T-cell (primary cell): Measurements from ENCODE around the gene ABI1. TPM values are rescaled to one million over a fixed set of nuclear protein-coding genes. Genes with fewer than 3 reads are reported as not detected.

Experiments used
- ATAC-seq, 4 experiments: fragments of 200-7000 bp in 3 of 4; fragments of 150-1000 bp in 1 of 4; cut with Tn5 transposase; replicated peaks in 1 of 4; 1 replicate in 3 of 4; 2 replicates in 1 of 4; pipeline ENCODE4 v1.10.0; 2021; ENCODE audit warnings: moderate library complexity in 3 of 4, mild to moderate bottlenecking in 2 of 4, moderate number of reproducible peaks in 1 of 4
- CTCF ChIA-PET, 2 donors: fragments of 300-600 bp; sonication (Branson Sonifier 250); formaldehyde crosslinking; loops; one replicate each; lab custom pipeline; 2022; ENCODE audit warnings: antibody characterized with exemption in 2 of 2; lab: Charles Lee
- POLR2A ChIA-PET, 2 donors: fragments of 300-600 bp; sonication (Branson Sonifier 250); formaldehyde crosslinking; loops; one replicate each; lab custom pipeline; 2022; ENCODE audit warnings: antibody characterized with exemption in 2 of 2; lab: Charles Lee
- DNase-seq, 35 experiments: peaks; one replicate each; pipeline versions ENCODE4 v3.0.0 to v3.0.0-alpha.2; 2013 to 2023
- H3K27ac ChIP-seq: one replicate; pipeline ENCODE4 v1.5.1; 2013; ENCODE audit warnings: low read length
- H3K27me3 ChIP-seq, 2 experiments: replicated peaks in 1 of 2; 1 replicate in 1 of 2; 2 replicates in 1 of 2; pipeline versions ENCODE4 v1.6.1 to v1.7.0; 2013; ENCODE audit warnings: low read length in 1 of 2, mixed read lengths in 1 of 2; ENCODE audit not compliant: control insufficient read depth in 2 of 2, insufficient read depth in 2 of 2; ENCODE audit errors: extremely low read depth in 1 of 2
- H3K36me3 ChIP-seq, 2 donors: 1 replicate in 1 of 2; 2 replicates in 1 of 2; pipeline versions ENCODE4 v1.6.1 to v1.7.0; 2013; ENCODE audit warnings: low read length in 1 of 2; ENCODE audit not compliant: control insufficient read depth in 2 of 2, insufficient read depth in 1 of 2; ENCODE audit errors: extremely low read depth in 1 of 2
- H3K4me1 ChIP-seq, 2 experiments: 1 replicate in 1 of 2; 2 replicates in 1 of 2; pipeline versions ENCODE4 v1.6.1 to v1.7.0; 2013; ENCODE audit warnings: low read length in 2 of 2, mixed read lengths in 1 of 2; ENCODE audit not compliant: insufficient read depth in 2 of 2, control insufficient read depth in 1 of 2; ENCODE audit errors: extremely low read depth in 1 of 2
- H3K4me3 ChIP-seq, 2 donors: 1 replicate in 1 of 2; 2 replicates in 1 of 2; pipeline versions ENCODE4 v1.5.1 to v1.7.0; 2013; ENCODE audit warnings: mild to moderate bottlenecking in 2 of 2, low read length in 1 of 2, moderate library complexity in 1 of 2; ENCODE audit not compliant: control insufficient read depth in 1 of 2; ENCODE audit errors: extremely low read depth in 1 of 2
- H3K9me3 ChIP-seq: 2 replicates; pipeline ENCODE4 v1.7.0; 2013
- H3K27ac Mint-ChIP-seq, 2 donors: one replicate each; pipeline ENCODE4 v1.8.0; 2020 to 2021; ENCODE audit warnings: mild to moderate bottlenecking in 2 of 2, mixed read lengths in 2 of 2
- H3K27me3 Mint-ChIP-seq, 2 donors: one replicate each; pipeline ENCODE4 v1.8.0; 2021 to 2022; ENCODE audit warnings: mixed read lengths in 2 of 2
- H3K36me3 Mint-ChIP-seq: one replicate; pipeline ENCODE4 v1.8.0; 2021; ENCODE audit warnings: mixed read lengths
- H3K4me1 Mint-ChIP-seq, 3 donors: one replicate each; pipeline ENCODE4 v1.8.0; 2020 to 2022; ENCODE audit warnings: mixed read lengths in 3 of 3, mild to moderate bottlenecking in 1 of 3
- H3K4me3 Mint-ChIP-seq, 3 donors: one replicate each; pipeline ENCODE4 v1.8.0; 2020 to 2022; ENCODE audit warnings: mild to moderate bottlenecking in 3 of 3, mixed read lengths in 3 of 3, moderate library complexity in 3 of 3
- H3K9me3 Mint-ChIP-seq, 3 donors: one replicate each; pipeline ENCODE4 v1.8.0; 2020 to 2022; ENCODE audit warnings: mixed read lengths in 3 of 3
- WGBS: methylation state at CpG from one replicate; pipeline ENCODE4 v1.1.5; 2013; ENCODE audit warnings: missing lambda C conversion rate; ENCODE audit not compliant: insufficient coverage; 5-methylcytosine and 5-hydroxymethylcytosine counted together
- total RNA-seq, 35 experiments: library from RNA in 6 of 35; stranded (reverse) in 6 of 35; fragments of 120-200 nt in 1 of 35; gene quantifications; one replicate each; pipeline versions ENCODE4 v1.2.1 to v1.2.4 and lab custom pipeline; 2013 to 2026

The ABI1 gene
- total RNA-seq, 5 donors from 2014 or later (not counting 1 experiment from before 2014, with no cell fraction given): 51.9 to 78.8 (median 60.0) TPM

DNA sequence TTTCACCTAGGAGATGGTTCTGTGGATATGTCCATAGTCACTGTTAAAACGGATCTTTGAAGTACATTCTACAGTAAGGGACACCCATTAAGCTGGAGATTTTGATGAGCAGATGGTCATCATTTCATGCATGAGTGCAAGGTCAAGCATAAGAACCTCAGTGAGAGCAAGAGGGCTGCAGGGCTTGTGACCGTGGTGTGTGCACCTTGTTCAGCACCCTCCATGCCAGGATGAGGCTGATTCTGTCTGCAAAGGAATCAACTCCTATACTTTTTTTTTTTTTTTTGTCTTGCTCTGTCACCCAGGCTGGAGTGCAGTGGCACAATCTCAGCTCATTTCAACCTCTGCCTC is 145.6 kb downstream of the ABI1 start:
- Histone ChIP-seq H3K4me1 (no peaks in the 10 kb centered on the region), H3K36me3 (peaks cover 4 to 8% of the 10 kb centered on the region in 2 donors), H3K27me3 (no peaks in the 10 kb centered on the region), H3K4me3 (no peak overlapping the region), H3K27ac (no peak overlapping the region), H3K9me3 (no peaks in the 10 kb centered on the region)
- CTCF ChIA-PET: no interaction called here
- Mint-ChIP-seq H3K36me3 (peaks cover 45% of the 10 kb centered on the region), H3K4me1 (peaks cover 0 to 4% (median 3%) of the 10 kb centered on the region in 3 donors), H3K9me3 (no peaks in the 10 kb centered on the region), H3K27ac (no peak overlapping the region), H3K4me3 (no peak overlapping the region), H3K27me3 (no peaks in the 10 kb centered on the region)
- ATAC-seq (no peak), DNase-seq (no peak)
- WGBS: 100% methylated on average over 1 of the region's 2 CpGs
- POLR2A ChIA-PET: interaction anchor here in 1 of 2 donors (0.7 kb wide), 1 partner anchor 20 kb away, joined by 9 read pairs; no protein-coding TSS in a partner anchor

DNA sequence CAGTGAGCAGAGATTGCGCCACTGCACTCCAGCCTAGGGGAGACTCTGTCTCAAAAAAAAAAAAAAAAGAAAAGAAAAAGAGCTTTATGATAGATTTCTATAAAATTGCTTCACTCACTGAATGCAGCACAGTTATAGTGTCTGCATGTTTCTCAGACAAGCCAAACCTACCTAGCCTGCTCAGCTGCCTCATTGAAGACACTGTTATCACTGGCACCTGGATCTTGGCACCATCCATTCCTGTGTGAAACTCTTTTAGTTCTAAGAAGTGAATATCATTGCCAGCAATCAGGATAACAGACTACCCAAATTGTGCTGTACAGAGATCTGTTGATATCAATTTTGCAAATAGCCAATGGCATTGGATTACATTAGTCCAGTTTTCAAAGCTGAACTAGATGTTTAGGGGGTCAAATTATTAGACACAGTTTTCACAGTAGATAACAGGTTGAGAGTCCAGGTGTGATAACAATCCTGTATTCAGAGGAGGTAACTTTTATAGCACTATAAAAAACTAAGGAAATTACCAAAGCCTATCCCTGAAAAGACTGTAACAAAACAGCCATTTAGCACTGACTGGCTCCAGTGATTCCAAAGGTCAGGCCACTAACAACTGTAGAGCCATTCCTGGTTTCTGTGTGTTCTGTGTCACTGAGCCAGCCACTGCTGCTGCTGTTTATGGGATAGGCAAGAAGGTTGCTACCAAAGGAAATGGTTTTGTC is 146.2 kb downstream of the ABI1 start:
- H3K9me3 Mint-ChIP-seq: no peaks in the 10 kb centered on the region

DNA sequence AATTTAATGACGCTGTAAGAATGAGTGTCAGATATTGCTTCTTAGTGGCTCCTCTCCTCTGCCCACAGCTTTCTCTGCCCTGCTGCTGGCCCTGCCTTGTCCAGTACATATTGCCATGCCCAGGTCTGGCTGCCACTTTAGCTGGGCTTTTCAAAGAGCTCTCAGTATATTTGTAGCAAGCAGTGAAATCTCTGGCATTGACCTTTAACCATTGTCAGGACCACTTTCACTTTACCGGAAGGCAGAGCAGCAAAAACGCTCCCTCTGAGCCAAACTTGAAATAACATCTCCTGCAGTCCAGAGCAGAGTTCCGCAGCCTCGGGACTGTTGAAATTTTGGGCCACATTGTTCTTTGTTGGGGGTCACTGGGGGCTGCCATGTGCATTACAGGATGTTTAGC is 149.4 kb downstream of the ABI1 start:
- Mint-ChIP-seq H3K4me1 (peaks cover 2 to 16% (median 4%) of the 10 kb centered on the region in 3 donors), H3K27ac (no peak overlapping the region), H3K27me3 (no peaks in the 10 kb centered on the region), H3K9me3 (no peaks in the 10 kb centered on the region), H3K36me3 (peaks cover 53% of the 10 kb centered on the region), H3K4me3 (no peak overlapping the region)
- no peak for DNase-seq
- Histone ChIP-seq H3K4me1 (no peaks in the 10 kb centered on the region), H3K27me3 (no peaks in the 10 kb centered on the region), H3K27ac (no peak overlapping the region), H3K36me3 (peaks cover 9 to 25% of the 10 kb centered on the region in 2 donors), H3K9me3 (no peaks in the 10 kb centered on the region), H3K4me3 (no peak overlapping the region)
- ChIA-PET CTCF (no interaction called here), POLR2A (no interaction called here)
- no peak for ATAC-seq
- no CpG with 5 or more reads among the region's 5 CpGs for WGBS

More for the DNA sequence above, 146.2 kb downstream of the ABI1 start:
- no peak overlapping the region for H3K27ac ChIP-seq
- Mint-ChIP-seq H3K4me1 (peaks cover 0 to 2% (median 0%) of the 10 kb centered on the region in 3 donors), H3K4me3 (no peak overlapping the region), H3K27me3 (no peaks in the 10 kb centered on the region), H3K27ac (no peak overlapping the region), H3K36me3 (peaks cover 40% of the 10 kb centered on the region)
- no peaks in the 10 kb centered on the region for H3K4me1 ChIP-seq
- POLR2A ChIA-PET: interaction anchor here in 1 of 2 donors (0.7 kb wide), 1 partner anchor 21 kb away, joined by 9 read pairs; no protein-coding TSS in a partner anchor
- no peaks in the 10 kb centered on the region for H3K27me3 ChIP-seq
- DNase-seq (no peak), ATAC-seq (no peak)
- H3K4me3 ChIP-seq: no peak overlapping the region
- peaks cover 4 to 8% of the 10 kb centered on the region in 2 donors for H3K36me3 ChIP-seq
- no CpG with 5 or more reads among the region's 1 CpG for WGBS
- CTCF ChIA-PET: interaction anchor here in 1 of 2 donors (0.7 kb wide), 1 partner anchor 390 kb away, joined by 3 read pairs; no protein-coding TSS in a partner anchor
- H3K9me3 ChIP-seq: no peaks in the 10 kb centered on the region

DNA sequence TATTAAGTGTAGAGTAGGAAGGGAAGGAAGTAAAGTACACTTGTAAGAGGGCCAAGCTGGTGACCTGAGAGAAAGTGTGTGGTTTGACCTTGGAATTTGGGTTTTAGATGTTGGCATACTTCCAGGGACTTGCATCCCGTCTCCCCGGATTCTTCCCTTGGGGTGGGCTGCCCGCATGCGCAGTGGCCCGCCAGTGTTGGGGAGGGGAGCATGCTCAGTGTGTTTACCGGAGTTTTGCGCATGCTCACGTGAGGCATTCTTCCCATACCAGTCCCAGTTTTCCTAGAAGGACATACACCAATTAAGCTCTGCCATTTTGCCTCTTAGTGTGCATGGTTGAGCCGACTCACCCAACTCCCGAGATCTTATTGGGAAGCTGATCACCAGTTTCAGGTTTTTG is 153.8 kb downstream of the ABI1 start:
- Mint-ChIP-seq H3K4me1 (peaks cover 2 to 29% (median 8%) of the 10 kb centered on the region in 3 donors), H3K27ac (no peak overlapping the region), H3K4me3 (no peak overlapping the region), H3K9me3 (no peaks in the 10 kb centered on the region), H3K36me3 (peaks cover 40% of the 10 kb centered on the region), H3K27me3 (no peaks in the 10 kb centered on the region)
- WGBS: 80% methylated on average over 6 of the region's 10 CpGs
- Histone ChIP-seq H3K27ac (no peak overlapping the region), H3K4me1 (peaks cover 0 to 4% of the 10 kb centered on the region in 2 experiments), H3K9me3 (no peaks in the 10 kb centered on the region), H3K36me3 (peaks cover 4 to 31% of the 10 kb centered on the region in 2 donors), H3K27me3 (no peaks in the 10 kb centered on the region), H3K4me3 (no peak overlapping the region)
- CTCF ChIA-PET: no interaction called here
- ATAC-seq (no peak), DNase-seq (no peak)
- POLR2A ChIA-PET: no interaction called here

DNA sequence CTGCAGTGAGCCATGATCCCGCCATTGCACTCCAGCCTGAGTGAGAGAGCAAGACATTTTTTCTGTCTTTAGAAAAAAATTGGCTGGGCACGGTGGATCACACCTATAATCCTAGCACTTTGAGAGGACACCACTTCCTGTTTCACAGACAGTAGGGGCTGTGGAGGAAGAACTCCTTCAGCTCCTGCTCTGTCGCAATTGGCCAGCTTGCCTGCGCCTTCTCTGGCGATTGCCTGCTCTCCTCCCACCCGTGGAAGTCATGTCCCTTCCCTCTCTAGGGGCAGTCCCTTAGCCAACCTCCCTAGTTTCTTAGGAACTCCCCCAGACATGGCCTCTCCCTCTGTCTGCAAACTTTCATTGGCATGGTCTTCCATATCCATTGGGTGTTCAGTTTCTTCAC is 154.6 kb downstream of the ABI1 start:
- ChIA-PET POLR2A (no interaction called here), CTCF (no interaction called here)
- Histone ChIP-seq H3K9me3 (no peaks in the 10 kb centered on the region), H3K36me3 (peaks cover 4 to 31% of the 10 kb centered on the region in 2 donors), H3K27ac (no peak overlapping the region), H3K4me3 (no peak overlapping the region), H3K27me3 (no peaks in the 10 kb centered on the region), H3K4me1 (peaks cover 0 to 4% of the 10 kb centered on the region in 2 experiments)
- Mint-ChIP-seq H3K27me3 (no peaks in the 10 kb centered on the region), H3K4me1 (peaks cover 2 to 31% (median 8%) of the 10 kb centered on the region in 3 donors), H3K4me3 (no peak overlapping the region), H3K27ac (no peak overlapping the region), H3K36me3 (peaks cover 40% of the 10 kb centered on the region), H3K9me3 (no peaks in the 10 kb centered on the region)
- no peak for DNase-seq
- 68% methylated on average over 4 of the region's 6 CpGs for WGBS
- ATAC-seq: no peak

DNA sequence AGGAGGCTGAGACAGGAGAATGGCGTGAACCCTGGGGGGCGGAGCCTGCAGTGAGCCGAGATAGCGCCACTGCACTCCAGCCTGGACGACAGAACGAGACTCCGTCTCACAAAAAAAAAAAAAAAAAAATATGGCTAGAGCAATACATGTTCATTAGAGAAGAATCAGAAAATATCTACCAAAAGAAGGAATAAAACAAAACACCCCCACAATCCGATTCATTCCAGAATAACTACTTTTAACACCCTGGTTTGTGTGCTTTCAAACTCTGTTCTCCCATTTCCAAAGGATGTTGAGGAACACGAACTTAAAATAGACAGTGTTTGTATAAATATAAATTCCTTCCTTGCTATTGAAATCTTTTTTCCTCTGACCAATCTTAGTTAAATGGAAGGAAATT is 156.8 kb downstream of the ABI1 start:
- no peak overlapping the region for H3K27ac ChIP-seq
- peaks cover 13 to 39% (median 20%) of the 10 kb centered on the region in 3 donors for H3K4me1 Mint-ChIP-seq
- peaks cover 4 to 29% of the 10 kb centered on the region in 2 donors for H3K36me3 ChIP-seq
- DNase-seq: no peak
- WGBS: no CpG with 5 or more reads among the region's 9 CpGs
- no peak overlapping the region for H3K4me3 Mint-ChIP-seq
- H3K9me3 ChIP-seq: no peaks in the 10 kb centered on the region
- ChIA-PET CTCF (no interaction called here), POLR2A (no interaction called here)
- no peaks in the 10 kb centered on the region for H3K9me3 Mint-ChIP-seq
- no peaks in the 10 kb centered on the region for H3K27me3 Mint-ChIP-seq
- no peak overlapping the region for H3K4me3 ChIP-seq
- ATAC-seq: no peak
- peaks cover 0 to 4% of the 10 kb centered on the region in 2 experiments for H3K4me1 ChIP-seq
- H3K27ac Mint-ChIP-seq: no peak overlapping the region
- no peaks in the 10 kb centered on the region for H3K27me3 ChIP-seq
- peaks cover 43% of the 10 kb centered on the region for H3K36me3 Mint-ChIP-seq
